H9 (cell line): ENCODE results near the gene COX10. TPM values are rescaled to one million over a fixed set of nuclear protein-coding genes. Genes with fewer than 3 reads are reported as not detected.
A peak's percentile ranks its signal among the peaks of the same experiment; 100 is the strongest.

Source experiments
- DNase-seq: peaks from one replicate; pipeline ENCODE4 v3.0.0-alpha.2; 2017
- H2AFZ ChIP-seq: one replicate; pipeline ENCODE4 v1.6.1; 2013; ENCODE audit warnings: mild to moderate bottlenecking, low read length, control low read depth, moderate library complexity
- H2AK5ac ChIP-seq: 2 replicates; pipeline ENCODE4 v1.6.1; 2013; ENCODE audit warnings: low read length, control low read depth, mixed read lengths; ENCODE audit not compliant: insufficient read length
- H2BK120ac ChIP-seq: one replicate; pipeline ENCODE4 v1.6.1; 2013; ENCODE audit warnings: low read depth, mild to moderate bottlenecking, low read length, control low read depth, inconsistent platforms; ENCODE audit not compliant: poor library complexity, severe bottlenecking
- H2BK12ac ChIP-seq: 2 replicates; pipeline ENCODE4 v1.6.1; 2013; ENCODE audit warnings: low read length, control low read depth, mixed read lengths, low read depth; ENCODE audit not compliant: insufficient read length
- H2BK15ac ChIP-seq: 2 replicates; pipeline ENCODE4 v1.6.1; 2013; ENCODE audit warnings: low read depth, low read length, control low read depth
- H2BK20ac ChIP-seq: one replicate; pipeline ENCODE4 v1.6.1; 2013; ENCODE audit warnings: low read depth, mild to moderate bottlenecking, low read length, control low read depth, inconsistent platforms; ENCODE audit not compliant: poor library complexity, severe bottlenecking
- H2BK5ac ChIP-seq: 2 replicates; pipeline ENCODE4 v1.6.1; 2013; ENCODE audit warnings: low read length, control low read depth, mixed read lengths; ENCODE audit not compliant: insufficient read length
- H3K14ac ChIP-seq: 2 replicates; pipeline ENCODE4 v1.6.1; 2013; ENCODE audit warnings: low read length, control low read depth; ENCODE audit not compliant: insufficient read depth
- H3K18ac ChIP-seq: 2 replicates; pipeline ENCODE4 v1.6.1; 2013; ENCODE audit warnings: low read depth, mild to moderate bottlenecking, mixed read lengths, low read length, control low read depth; ENCODE audit not compliant: insufficient read length
- H3K23ac ChIP-seq: 2 replicates; pipeline ENCODE4 v1.6.1; 2013; ENCODE audit warnings: low read length, control low read depth, mixed read lengths, low read depth; ENCODE audit not compliant: insufficient read length
- H3K23me2 ChIP-seq: 2 replicates; pipeline ENCODE4 v1.6.1; 2013; ENCODE audit warnings: low read depth, mild to moderate bottlenecking, mixed read lengths, low read length, control low read depth; ENCODE audit not compliant: insufficient read length, poor library complexity, severe bottlenecking
- H3K27ac ChIP-seq: 2 replicates; pipeline ENCODE4 v1.5.1; 2013; ENCODE audit warnings: low read length, control low read depth, mixed read lengths, low read depth; ENCODE audit not compliant: insufficient read length
- H3K27me3 ChIP-seq: 2 replicates; pipeline ENCODE4 v1.6.1; 2013; ENCODE audit warnings: low read length, control low read depth, inconsistent platforms; ENCODE audit not compliant: insufficient read depth
- H3K4ac ChIP-seq: 2 replicates; pipeline ENCODE4 v1.6.1; 2013; ENCODE audit warnings: low read depth, mild to moderate bottlenecking, control low read depth, inconsistent platforms, low read length, moderate library complexity
- H3K4me1 ChIP-seq: 2 replicates; pipeline ENCODE4 v1.6.1; 2013; ENCODE audit warnings: low read length, control low read depth, inconsistent platforms; ENCODE audit not compliant: insufficient read depth
- H3K4me2 ChIP-seq: 2 replicates; pipeline ENCODE4 v1.6.1; 2013; ENCODE audit warnings: low read length, control low read depth, mixed read lengths; ENCODE audit not compliant: insufficient read length, insufficient read depth
- H3K56ac ChIP-seq: 2 replicates; pipeline ENCODE4 v1.6.1; 2013; ENCODE audit warnings: low read depth, mild to moderate bottlenecking, mixed read lengths, low read length, control low read depth; ENCODE audit not compliant: insufficient read length
- H3K79me1 ChIP-seq: 2 replicates; pipeline ENCODE4 v1.6.1; 2013; ENCODE audit warnings: low read depth, mild to moderate bottlenecking, moderate library complexity, low read length, control low read depth, inconsistent platforms; ENCODE audit not compliant: insufficient read depth, poor library complexity, severe bottlenecking
- H3K79me2 ChIP-seq: 2 replicates; pipeline ENCODE4 v1.6.1; 2013; ENCODE audit warnings: low read length, control low read depth, inconsistent platforms; ENCODE audit not compliant: insufficient read depth
- H3K9ac ChIP-seq: 2 replicates; pipeline ENCODE4 v1.6.1; 2013; ENCODE audit warnings: low read length, control low read depth, mixed read lengths; ENCODE audit not compliant: insufficient read length; ENCODE audit errors: extremely low read depth
- H3K9me3 ChIP-seq: one replicate; pipeline ENCODE4 v1.6.1; 2013; ENCODE audit warnings: low read depth, low read length, inconsistent platforms; ENCODE audit not compliant: control insufficient read depth
- H3T11ph ChIP-seq: one replicate; pipeline ENCODE4 v1.6.1; 2013; ENCODE audit warnings: mild to moderate bottlenecking, low read length, control low read depth, inconsistent platforms
- H4K20me1 ChIP-seq: one replicate; pipeline ENCODE4 v1.6.1; 2013; ENCODE audit not compliant: control insufficient read depth, insufficient read length, insufficient read depth
- H4K5ac ChIP-seq: 2 replicates; pipeline ENCODE4 v1.6.1; 2013; ENCODE audit warnings: low read depth, mild to moderate bottlenecking, mixed read lengths, low read length, control low read depth; ENCODE audit not compliant: insufficient read length
- H4K8ac ChIP-seq: replicated peaks from 2 replicates; pipeline ENCODE4 v1.6.1; 2013; ENCODE audit warnings: low read length, control low read depth, mixed read lengths, low read depth; ENCODE audit not compliant: insufficient read length
- H4K91ac ChIP-seq: 2 replicates; pipeline ENCODE4 v1.6.1; 2013; ENCODE audit warnings: low read depth, mild to moderate bottlenecking, moderate library complexity, mixed read lengths, low read length, control low read depth; ENCODE audit not compliant: insufficient read length
- H3K27ac Mint-ChIP-seq, 3 experiments: 2 replicates in 2 of 3; 3 replicates in 1 of 3; pipeline ENCODE4 v1.8.0; 2020 to 2021; ENCODE audit warnings: mixed read lengths in 3 of 3, mild to moderate bottlenecking in 1 of 3, moderate library complexity in 1 of 3
- H3K27me3 Mint-ChIP-seq: 2 replicates; pipeline ENCODE4 v1.8.0; 2021; ENCODE audit warnings: low read depth, mild to moderate bottlenecking, moderate library complexity, mixed read lengths
- H3K36me3 Mint-ChIP-seq, 3 experiments: 2 replicates in 2 of 3; 3 replicates in 1 of 3; pipeline ENCODE4 v1.8.0; 2020 to 2021; ENCODE audit warnings: low read depth in 3 of 3, mixed read lengths in 3 of 3; ENCODE audit not compliant: insufficient read depth in 1 of 3
- H3K4me1 Mint-ChIP-seq, 2 experiments: 2 replicates each; pipeline ENCODE4 v1.8.0; 2020; ENCODE audit warnings: mixed read lengths in 2 of 2
- H3K4me3 Mint-ChIP-seq, 2 experiments: 2 replicates in 1 of 2; 3 replicates in 1 of 2; pipeline ENCODE4 v1.8.0; 2020 to 2021; ENCODE audit warnings: mild to moderate bottlenecking in 2 of 2, mixed read lengths in 2 of 2, moderate library complexity in 1 of 2
- H3K9me3 Mint-ChIP-seq, 2 experiments: 2 replicates in 1 of 2; 3 replicates in 1 of 2; pipeline ENCODE4 v1.8.0; 2020; ENCODE audit warnings: mild to moderate bottlenecking in 2 of 2, mixed read lengths in 2 of 2, moderate library complexity in 1 of 2
- WGBS: extraction: QIAGEN DNeasy Blood & Tissue Kit; methylation state at CpG from one replicate; pipeline ENCODE4 v1.1.7; 2013; ENCODE audit warnings: missing lambda C conversion rate, low lambda C conversion rate, mixed read lengths; ENCODE audit not compliant: insufficient read length; ENCODE audit errors: extremely low coverage; 5-methylcytosine and 5-hydroxymethylcytosine counted together
- total RNA-seq: library from RNA; stranded (reverse); gene quantifications from 2 replicates; pipeline ENCODE4 v1.2.1, GENCODE V29; 2021
- TF ChIP-seq, protein P1 (sequence below): fragments of 200-600 bp; sonication (generic); conservative IDR thresholded peaks from 3 replicates; pipeline ENCODE4 v1.8.0; 2021; ENCODE audit warnings: antibody characterized with exemption, mild to moderate bottlenecking

Gene COX10
- total RNA-seq, 1 experiment from 2014 or later, result 20.6 TPM

DNA sequence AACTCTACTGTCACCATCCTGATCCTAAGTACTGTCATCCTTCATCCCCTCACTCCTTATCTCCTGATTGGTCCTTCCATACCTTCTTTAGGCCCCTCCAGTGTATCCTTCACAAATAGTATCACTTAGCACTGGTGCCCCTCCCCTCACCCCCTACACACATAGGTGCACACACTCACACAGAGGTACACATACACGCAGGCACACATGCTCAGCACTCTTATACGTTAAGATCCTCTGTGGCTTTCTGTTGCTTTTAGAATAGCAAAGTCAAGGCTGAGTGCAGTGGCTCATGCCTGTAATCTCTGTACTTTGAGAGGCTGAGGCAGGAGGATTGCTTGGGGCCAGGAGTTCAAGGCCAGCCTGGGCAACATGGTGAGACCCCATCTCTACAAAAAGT is 135.2 kb downstream of the COX10 start:
- H3T11ph ChIP-seq, result no peak overlapping the region
- H3K4me2 ChIP-seq, result no peak overlapping the region
- H3K4me3 Mint-ChIP-seq, result no peak overlapping the region
- DNase-seq, result no peak
- no peak overlapping the region for H4K5ac ChIP-seq
- H2BK15ac ChIP-seq, result no peak overlapping the region
- H3K79me1 ChIP-seq, result no peaks in the 10 kb centered on the region
- peaks cover under 1 to 7% (median 5%) of the 10 kb centered on the region in 3 experiments; a peak in 6 of 7 replicates for H3K36me3 Mint-ChIP-seq
- no peak overlapping the region for H2BK20ac ChIP-seq
- H2BK12ac ChIP-seq, result no peak overlapping the region
- H3K23ac ChIP-seq, result no peak overlapping the region
- no CpG with 5 or more reads among the region's 2 CpGs for WGBS
- no peaks in the 10 kb centered on the region for H3K23me2 ChIP-seq
- H2BK5ac ChIP-seq, result no peak overlapping the region
- H3K27ac Mint-ChIP-seq, result peak overlapping the region in 2 of 3 experiments; percentile 82 to 85; a peak in 3 of 7 replicates
- H4K91ac ChIP-seq, result no peak overlapping the region
- no peak overlapping the region for H3K56ac ChIP-seq
- peaks cover 9 to 12% of the 10 kb centered on the region in 2 experiments for H3K4me1 Mint-ChIP-seq
- H2AK5ac ChIP-seq, result no peak overlapping the region
- no peaks in the 10 kb centered on the region; a peak in 1 of 5 replicates for H3K9me3 Mint-ChIP-seq
- no peak overlapping the region for H3K18ac ChIP-seq
- no peaks in the 10 kb centered on the region for H3K79me2 ChIP-seq
- H3K9ac ChIP-seq, result no peak overlapping the region
- no peak overlapping the region for H4K8ac ChIP-seq
- H3K14ac ChIP-seq, result no peak overlapping the region
- H2BK120ac ChIP-seq, result no peak overlapping the region
- H2AFZ ChIP-seq, result no peak overlapping the region
- TF ChIP-seq, protein P1, sequence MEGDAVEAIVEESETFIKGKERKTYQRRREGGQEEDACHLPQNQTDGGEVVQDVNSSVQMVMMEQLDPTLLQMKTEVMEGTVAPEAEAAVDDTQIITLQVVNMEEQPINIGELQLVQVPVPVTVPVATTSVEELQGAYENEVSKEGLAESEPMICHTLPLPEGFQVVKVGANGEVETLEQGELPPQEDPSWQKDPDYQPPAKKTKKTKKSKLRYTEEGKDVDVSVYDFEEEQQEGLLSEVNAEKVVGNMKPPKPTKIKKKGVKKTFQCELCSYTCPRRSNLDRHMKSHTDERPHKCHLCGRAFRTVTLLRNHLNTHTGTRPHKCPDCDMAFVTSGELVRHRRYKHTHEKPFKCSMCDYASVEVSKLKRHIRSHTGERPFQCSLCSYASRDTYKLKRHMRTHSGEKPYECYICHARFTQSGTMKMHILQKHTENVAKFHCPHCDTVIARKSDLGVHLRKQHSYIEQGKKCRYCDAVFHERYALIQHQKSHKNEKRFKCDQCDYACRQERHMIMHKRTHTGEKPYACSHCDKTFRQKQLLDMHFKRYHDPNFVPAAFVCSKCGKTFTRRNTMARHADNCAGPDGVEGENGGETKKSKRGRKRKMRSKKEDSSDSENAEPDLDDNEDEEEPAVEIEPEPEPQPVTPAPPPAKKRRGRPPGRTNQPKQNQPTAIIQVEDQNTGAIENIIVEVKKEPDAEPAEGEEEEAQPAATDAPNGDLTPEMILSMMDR, result no peak
- no peaks in the 10 kb centered on the region for H3K27me3 ChIP-seq
- no peak overlapping the region for H3K4ac ChIP-seq
- no peaks in the 10 kb centered on the region for H3K9me3 ChIP-seq
- H3K4me1 ChIP-seq, result no peaks in the 10 kb centered on the region
- no peaks in the 10 kb centered on the region for H4K20me1 ChIP-seq
- H3K27ac ChIP-seq, result no peak overlapping the region
- H3K27me3 Mint-ChIP-seq, result no peaks in the 10 kb centered on the region
